GM12872 (cell line): Measurements from ENCODE around the gene PLEKHH1.

Experiments
- CTCF ChIP-seq: IDR thresholded peaks from 3 replicates; pipeline ENCODE4 v1.5.1; 2011; ENCODE audit warnings: low read depth, mild to moderate bottlenecking, low read length, moderate library complexity; ENCODE audit not compliant: insufficient read depth

Gene PLEKHH1

GRCh38 chr14:67618617-67619063, 85.5 kb downstream of the PLEKHH1 start:
- TF ChIP-seq CTCF = peak; percentile 62

GRCh38 chr14:67619446-67620216, 86.5 kb downstream of the PLEKHH1 start, which contains the start of gene ARG2:
TSS of gene ARG2 (plus strand) at chr14:67619920. CDS start at chr14:67619978, 58 bp downstream.
- no peak for TF ChIP-seq CTCF

GRCh38 chr14:67620217-67620785, 87.2 kb downstream of the PLEKHH1 start:
- no peak for TF ChIP-seq CTCF

GRCh38 chr14:67622675-67623074, 89.6 kb downstream of the PLEKHH1 start:
- TF ChIP-seq CTCF = no peak

GRCh38 chr14:67623114-67623513, 90.0 kb downstream of the PLEKHH1 start:
- TF ChIP-seq CTCF = no peak

- TF ChIP-seq CTCF = no peak
Observed at GRCh38 chr14:67627519-67627918, 94.4 kb downstream of the PLEKHH1 start.

GRCh38 chr14:67630186-67630585, 97.1 kb downstream of the PLEKHH1 start:
- TF ChIP-seq CTCF = no peak
